ENCODE measurements around the gene EMSY. TPM values are rescaled to one million over a fixed set of nuclear protein-coding genes. Genes with fewer than 3 reads are reported as not detected.
A peak's percentile ranks its signal among the peaks of the same experiment; 100 is the strongest.
"Not testable (repeated sequence)": the region's sequence is repeated elsewhere in the genome, so short reads cannot be mapped to it uniquely, and the experiment has no call there.

The EMSY gene
- total and polyA plus RNA-seq, 12 donors = 5.9 to 23.4 (median 16.9) TPM

DNA sequence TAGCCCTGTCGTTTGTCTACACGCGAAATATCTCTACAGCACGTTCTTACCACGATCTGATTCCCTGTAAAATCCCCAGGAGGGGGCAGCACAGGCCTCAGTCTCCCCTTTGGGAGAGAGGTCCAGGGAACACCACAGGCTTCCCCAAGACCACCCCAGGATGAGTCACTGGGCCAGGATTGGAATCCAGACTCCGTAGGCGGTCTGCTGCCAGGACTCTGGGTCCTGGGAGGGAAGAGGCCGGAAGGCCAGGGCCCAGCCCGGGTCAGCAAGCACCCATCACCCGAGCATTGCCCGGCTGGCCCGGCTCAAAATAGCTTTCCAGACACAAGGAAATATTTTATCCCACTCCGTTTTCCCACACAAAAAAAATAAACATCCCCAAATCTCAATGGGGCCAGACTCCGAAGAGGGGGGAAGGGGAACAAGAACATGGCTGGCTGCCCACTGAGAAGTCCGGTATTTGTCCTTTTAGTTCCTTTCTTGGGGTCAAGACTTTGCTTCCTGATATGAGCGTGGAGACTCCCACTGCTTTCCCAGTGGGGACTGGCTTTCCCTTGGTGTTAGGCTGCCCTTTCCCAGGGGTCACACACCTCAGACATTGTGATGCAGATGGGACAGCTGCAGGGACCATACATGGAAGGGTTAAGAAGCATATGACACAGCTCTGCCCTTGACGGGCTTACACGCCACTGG lies 134.4 kb downstream of the EMSY start:
- Histone ChIP-seq H3K27me3 (no peaks in the 10 kb centered on the region), H3K4me1 (peaks cover 13 to 44% (median 38%) of the 10 kb centered on the region in 9 donors), H3K9me3 (no peaks in the 10 kb centered on the region), H3K4me3 (peak overlapping the region in 3 of 10 donors; percentile 16 to 28 (median 28)), H3K36me3 (no peaks in the 10 kb centered on the region), H3K27ac (peak overlapping the region; percentile 64 to 94 (median 86))
- TF ChIP-seq, protein P1, sequence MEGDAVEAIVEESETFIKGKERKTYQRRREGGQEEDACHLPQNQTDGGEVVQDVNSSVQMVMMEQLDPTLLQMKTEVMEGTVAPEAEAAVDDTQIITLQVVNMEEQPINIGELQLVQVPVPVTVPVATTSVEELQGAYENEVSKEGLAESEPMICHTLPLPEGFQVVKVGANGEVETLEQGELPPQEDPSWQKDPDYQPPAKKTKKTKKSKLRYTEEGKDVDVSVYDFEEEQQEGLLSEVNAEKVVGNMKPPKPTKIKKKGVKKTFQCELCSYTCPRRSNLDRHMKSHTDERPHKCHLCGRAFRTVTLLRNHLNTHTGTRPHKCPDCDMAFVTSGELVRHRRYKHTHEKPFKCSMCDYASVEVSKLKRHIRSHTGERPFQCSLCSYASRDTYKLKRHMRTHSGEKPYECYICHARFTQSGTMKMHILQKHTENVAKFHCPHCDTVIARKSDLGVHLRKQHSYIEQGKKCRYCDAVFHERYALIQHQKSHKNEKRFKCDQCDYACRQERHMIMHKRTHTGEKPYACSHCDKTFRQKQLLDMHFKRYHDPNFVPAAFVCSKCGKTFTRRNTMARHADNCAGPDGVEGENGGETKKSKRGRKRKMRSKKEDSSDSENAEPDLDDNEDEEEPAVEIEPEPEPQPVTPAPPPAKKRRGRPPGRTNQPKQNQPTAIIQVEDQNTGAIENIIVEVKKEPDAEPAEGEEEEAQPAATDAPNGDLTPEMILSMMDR (IDR thresholded peaks at IDR 0.05) = peak in 8 of 9 donors; percentile 19 to 68 (median 50)
- ATAC-seq (peak; percentile 59 to 81 (median 74)), DNase-seq (peak; percentile 75 to 81)
- WGBS, 2 donors = 44 to 48% methylated on average over 18 of the region's 18 CpGs
- intact Hi-C loops (cut with DNase I) = loop anchor here in 2 of 10 donors (1.0 to 2.0 kb wide), 2 partner anchors 92 kb away; partner anchors contain the start of gene LRRC32 (in 1 of the 2)

DNA sequence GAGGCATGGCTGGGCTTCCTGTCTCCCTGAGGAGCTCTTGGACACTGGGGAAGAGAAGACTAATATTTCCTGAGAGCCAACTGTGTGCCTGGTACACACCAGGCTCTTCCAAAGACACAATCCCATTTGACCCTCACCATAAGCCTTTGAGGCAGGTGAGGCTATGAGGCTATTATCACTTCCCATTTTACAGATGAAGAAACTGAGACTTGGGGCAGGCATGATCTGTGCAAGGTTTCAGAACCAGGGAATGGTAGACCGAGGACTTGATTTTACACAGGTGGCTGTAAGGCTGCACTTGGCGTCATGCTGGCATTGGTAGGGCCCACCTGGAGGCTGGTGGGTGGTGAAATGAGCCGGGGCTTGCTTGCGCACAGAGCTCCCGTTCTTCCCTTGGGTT lies 134.9 kb downstream of the EMSY start:
- H3K27ac ChIP-seq = peak overlapping the region; percentile 64 to 94 (median 86)
- no peak for DNase-seq
- H3K36me3 ChIP-seq = no peaks in the 10 kb centered on the region
- peaks cover 13 to 44% (median 38%) of the 10 kb centered on the region in 9 donors for H3K4me1 ChIP-seq
- no peak for ATAC-seq
- TF ChIP-seq, protein P1 (IDR thresholded peaks at IDR 0.05) = no peak
- H3K9me3 ChIP-seq = no peaks in the 10 kb centered on the region
- peak overlapping the region in 1 of 10 donors; percentile 16 for H3K4me3 ChIP-seq
- no peaks in the 10 kb centered on the region for H3K27me3 ChIP-seq
- 76 to 99% methylated on average over 5 of the region's 5 CpGs for WGBS, 2 donors
- intact Hi-C loops (cut with DNase I) = loop anchor here in 2 of 10 donors (1.0 to 2.0 kb wide), 2 partner anchors 91 to 92 kb away; partner anchors contain the start of gene LRRC32 (in 1 of the 2)

DNA sequence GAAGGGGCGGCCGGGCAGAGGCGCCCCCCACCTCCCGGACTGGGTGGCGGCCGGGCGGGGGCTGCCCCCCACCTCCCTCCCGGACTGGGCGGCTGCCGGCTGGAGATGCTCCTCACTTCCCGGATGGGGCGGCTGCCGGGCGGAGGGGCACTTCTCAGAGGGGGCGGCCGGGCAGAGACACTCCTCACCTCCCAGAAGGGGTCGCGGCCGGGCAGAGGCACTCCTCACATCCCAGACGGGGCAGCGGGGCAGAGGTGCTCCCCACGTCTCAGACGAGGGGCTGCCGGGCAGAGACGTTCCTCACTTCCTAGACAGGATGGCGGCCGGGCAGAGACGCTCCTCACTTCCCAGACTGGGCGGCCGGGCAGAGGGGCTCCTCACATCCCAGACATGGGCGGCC lies 137.7 kb downstream of the EMSY start:
- peaks cover 10 to 40% (median 28%) of the 10 kb centered on the region in 9 donors for H3K4me1 ChIP-seq
- ATAC-seq; intact Hi-C loops (cut with DNase I); H3K36me3 ChIP-seq; H3K9me3 ChIP-seq; H3K27me3 ChIP-seq; DNase-seq; H3K27ac ChIP-seq; H3K4me3 ChIP-seq: not testable (repeated sequence)
- 96 to 97% methylated on average over 30 to 31 of the region's 31 CpGs for WGBS, 2 donors

DNA sequence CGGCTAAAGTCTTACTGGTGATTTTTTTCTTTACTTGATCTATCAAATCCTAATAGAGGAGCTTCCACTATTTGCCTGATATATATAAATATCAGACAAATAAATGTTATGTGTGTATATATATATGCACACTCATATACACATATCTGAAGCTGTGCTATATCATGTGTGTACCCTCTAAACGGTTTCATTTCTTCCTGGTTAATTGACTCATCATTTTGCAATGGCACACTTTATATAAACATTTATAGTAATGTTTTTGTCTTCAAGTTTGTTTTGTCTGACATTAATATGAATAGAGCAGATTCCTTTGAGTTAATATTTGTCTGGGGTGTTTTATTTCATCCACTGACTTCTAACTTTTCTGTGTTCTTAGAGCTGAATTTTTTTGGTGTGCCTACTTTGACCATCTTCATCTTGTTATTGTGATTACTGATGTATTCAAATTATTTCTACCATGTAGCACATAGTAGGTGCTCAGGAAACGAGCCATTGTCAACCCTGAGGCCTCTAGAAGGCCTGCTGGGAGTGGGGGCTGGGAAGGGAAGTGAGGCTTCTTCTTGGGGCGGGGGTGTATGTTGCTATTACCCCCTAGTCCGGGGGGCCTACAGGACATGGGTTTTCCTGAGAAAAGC lies 143.1 kb downstream of the EMSY start:
- no peak overlapping the region for H3K4me3 ChIP-seq
- peaks cover 6 to 30% (median 20%) of the 10 kb centered on the region in 9 donors for H3K4me1 ChIP-seq
- H3K36me3 ChIP-seq = no peaks in the 10 kb centered on the region
- TF ChIP-seq, protein P1 (IDR thresholded peaks at IDR 0.05) = no peak
- DNase-seq (no peak), ATAC-seq (no peak)
- 59 to 65% methylated on average over 5 of the region's 5 CpGs for WGBS, 2 donors
- no peaks in the 10 kb centered on the region for H3K27me3 ChIP-seq
- intact Hi-C loops (cut with DNase I) = loop anchor here in 1 of 10 donors (5.0 kb wide), 1 partner anchor 44 kb away; no protein-coding TSS in a partner anchor
- H3K9me3 ChIP-seq = peaks cover 0 to 7% (median 0%) of the 10 kb centered on the region in 11 donors
- peak overlapping the region; percentile 61 to 89 (median 82) for H3K27ac ChIP-seq

Measured in heart right ventricle (tissue), 16 donors.